K562 (cell line): ENCODE data around the gene RPL21. TPM values are rescaled to one million over a fixed set of nuclear protein-coding genes. Genes with fewer than 3 reads are reported as not detected.

Source experiments
- ATAC-seq: fragments of 200-7000 bp; cut with Tn5 transposase; 3 replicates; pipeline ENCODE4 v1.9.1; 2020; ENCODE audit warnings: moderate library complexity
- BruUV-seq: library from RNA; stranded (reverse); fragments of 400-500 nt; replicated peaks from 2 replicates; lab custom pipeline; 2021; lab: Mats Ljungman, UMichigan
- CTCF ChIA-PET: fragments of 300-600 bp; formaldehyde crosslinking; extraction: SDS; loops from one replicate; lab custom pipeline; 2021; ENCODE audit warnings: low intra/inter-chr PET ratio; lab: Yijun Ruan, JAX
- POLR2A ChIA-PET: fragments of 300-600, 350-650 bp; sonication (Branson Sonifier 250); formaldehyde crosslinking; extraction: SDS; loops from one replicate; lab custom pipeline; 2021; ENCODE audit warnings: antibody characterized with exemption, inconsistent platforms; lab: Yijun Ruan, JAX
- DNase-seq, 4 experiments: peaks; one replicate each; pipeline versions ENCODE4 v3.0.0 to v3.0.0-alpha.2; 2011 to 2018; ENCODE audit warnings: low spot score in 3 of 4, mixed read lengths in 3 of 4; ENCODE audit errors: extremely low read depth in 1 of 4
- FAIRE-seq: peaks from 2 replicates; lab custom pipeline; 2011; peaks lifted over from hg19 to GRCh38; lab: Jason Lieb, UNC
- H2AFZ ChIP-seq: 2 replicates; pipeline ENCODE4 v1.6.0; 2011; ENCODE audit warnings: low read depth, low read length, control low read depth, inconsistent platforms
- H3K27ac ChIP-seq: fragments of 200-600 bp; 3 replicates; pipeline ENCODE4 v1.8.0; 2011; ENCODE audit warnings: low read depth, mild to moderate bottlenecking, control low read depth, inconsistent platforms, low read length, moderate library complexity, mixed read lengths; ENCODE audit errors: extremely low read depth
- H3K27me3 ChIP-seq, 2 experiments: fragments of 300-600 bp in 1 of 2; 2 replicates in 1 of 2; 3 replicates in 1 of 2; pipeline versions ENCODE4 v1.6.0 to v1.8.0; 2011; ENCODE audit warnings: inconsistent platforms in 2 of 2, low read length in 2 of 2, mild to moderate bottlenecking in 1 of 2, mixed read lengths in 1 of 2, moderate library complexity in 1 of 2; ENCODE audit not compliant: control insufficient read depth in 2 of 2, insufficient read depth in 2 of 2
- H3K36me3 ChIP-seq: fragments of 300-600 bp; 3 replicates; pipeline ENCODE4 v1.8.0; 2011; ENCODE audit warnings: mild to moderate bottlenecking, low read length, inconsistent platforms; ENCODE audit not compliant: control insufficient read depth, insufficient read depth
- H3K4me1 ChIP-seq, 2 experiments: fragments of 200-600 bp in 1 of 2; replicated peaks in 1 of 2; 2 replicates in 1 of 2; 3 replicates in 1 of 2; pipeline versions ENCODE4 v1.5.1 to v1.8.0; 2011; ENCODE audit warnings: inconsistent platforms in 2 of 2, low read length in 2 of 2, mild to moderate bottlenecking in 1 of 2, mixed read lengths in 1 of 2, moderate library complexity in 1 of 2; ENCODE audit not compliant: control insufficient read depth in 2 of 2, insufficient read depth in 2 of 2
- H3K4me2 ChIP-seq: 2 replicates; pipeline ENCODE4 v1.6.1; 2011; ENCODE audit warnings: low read length, control low read depth, inconsistent platforms, mixed read lengths; ENCODE audit not compliant: insufficient read depth
- H3K4me3 ChIP-seq: fragments of 200-600 bp; sonication (generic), shearing (Covaris generic); 2 replicates; pipeline ENCODE4 v1.5.1; 2016; ENCODE audit warnings: control low read depth, inconsistent platforms
- H3K79me2 ChIP-seq: fragments of 200-600 bp; 3 replicates; pipeline ENCODE4 v1.8.0; 2011; ENCODE audit warnings: low read length, inconsistent platforms; ENCODE audit not compliant: control insufficient read depth, insufficient read depth
- H3K9ac ChIP-seq, 2 experiments: 2 replicates each; pipeline versions ENCODE4 v1.6.0 to v1.6.1; 2011; ENCODE audit warnings: low read depth in 2 of 2, low read length in 2 of 2, control low read depth in 1 of 2, inconsistent platforms in 1 of 2, mild to moderate bottlenecking in 1 of 2, mixed read lengths in 1 of 2; ENCODE audit not compliant: insufficient read depth in 1 of 2
- H3K9me1 ChIP-seq: one replicate; pipeline ENCODE4 v1.6.0; 2011; ENCODE audit warnings: inconsistent platforms, mild to moderate bottlenecking, low read length, moderate library complexity; ENCODE audit not compliant: control insufficient read depth, insufficient read depth
- H3K9me3 ChIP-seq: replicated peaks from 2 replicates; pipeline ENCODE4 v1.5.1; 2011; ENCODE audit warnings: low read depth, low read length, inconsistent platforms; ENCODE audit not compliant: control insufficient read depth, insufficient read depth
- H4K20me1 ChIP-seq: replicated peaks from 2 replicates; pipeline ENCODE4 v1.6.1; 2011; ENCODE audit warnings: low read length, inconsistent platforms, mixed read lengths; ENCODE audit not compliant: control insufficient read depth, insufficient read depth
- ETV5 ChIP-seq: sonication (generic); formaldehyde crosslinking; IDR thresholded peaks from 2 replicates; pipeline ENCODE4 v1.4.0; 2020; ENCODE audit warnings: low read depth, mild to moderate bottlenecking, missing genetic modification reagents
- HLTF ChIP-seq: fragments of 450-650 bp; IDR thresholded peaks from 2 replicates; pipeline ENCODE4 v1.6.1; 2016
- HOXB6 ChIP-seq: fragments of 250-450 bp; sonication (Bioruptor Pico); IDR thresholded peaks from 2 replicates; pipeline ENCODE4 v1.5.1; 2022; ENCODE audit warnings: mild to moderate bottlenecking, borderline replicate concordance
- MCM7 ChIP-seq, 2 experiments: fragments of 450-650 bp; IDR thresholded peaks; 2 replicates each; pipeline ENCODE4 v1.6.1; 2016 to 2018
- PCBP1 ChIP-seq: fragments of 200-400 bp; formaldehyde crosslinking; IDR thresholded peaks from 2 replicates; pipeline ENCODE4 v1.6.1; 2018; ENCODE audit warnings: mild to moderate bottlenecking, low read depth, low read length; ENCODE audit not compliant: poor library complexity, severe bottlenecking
- POLR2A ChIP-seq: fragments of 450-650 bp; conservative IDR thresholded peaks from 2 replicates; pipeline ENCODE4 v1.6.1; 2016
- POU5F1 ChIP-seq: fragments of 150-350 bp; IDR thresholded peaks from 2 replicates; pipeline ENCODE4 v1.6.1; 2014; ENCODE audit warnings: borderline replicate concordance, low read length, low read depth, mild to moderate bottlenecking; ENCODE audit not compliant: partially characterized antibody
- TAF9B ChIP-seq: fragments of 450-650 bp; IDR thresholded peaks from 2 replicates; pipeline ENCODE4 v1.6.1; 2018; ENCODE audit warnings: mild to moderate bottlenecking; ENCODE audit not compliant: partially characterized antibody
- XRCC5 ChIP-seq: fragments of 200-400 bp; formaldehyde crosslinking; IDR thresholded peaks from 2 replicates; pipeline ENCODE4 v1.6.1; 2017; ENCODE audit warnings: low read depth, mild to moderate bottlenecking, low read length
- ZNF174 ChIP-seq: fragments of 250-450 bp; sonication (Bioruptor Pico); IDR thresholded peaks from 2 replicates; pipeline ENCODE4 v1.4.0; 2020; ENCODE audit warnings: mild to moderate bottlenecking
- ZNF589 ChIP-seq: fragments of 200-800 bp; sonication (Bioruptor generic); IDR thresholded peaks from 2 replicates; pipeline ENCODE4 v1.6.1; 2016; ENCODE audit warnings: low read depth, missing genetic modification characterization, missing compliant biosample characterization
- WGBS: fragments of 100-300 bp; shearing (Covaris generic); methylation state at CpG from one replicate; pipeline ENCODE4 v1.1.6; 2016; ENCODE audit warnings: low coverage, mixed read lengths; ENCODE audit not compliant: insufficient coverage; ENCODE audit errors: missing lambda C conversion rate; 5-methylcytosine and 5-hydroxymethylcytosine counted together
- in situ Hi-C: fragments of 300-500 bp; cut with MboI; formaldehyde crosslinking; loops from 4 replicates; pipeline ENCODE4 v1.15.0; 2018; ENCODE audit warnings: inconsistent platforms, mixed read lengths
- intact Hi-C: fragments of 100-400 bp; cut with micrococcal nuclease; formaldehyde crosslinking; loops from 2 replicates; pipeline ENCODE4 v1.14.2; 2022
- polyA plus RNA-seq, 8 experiments: library from polyadenylated mRNA; depleted of rRNA in 4 of 8; stranded (reverse) in 5 of 8; unstranded in 3 of 8; fragments of >200 nt; fragmentation: Nextera tagmentation in 2 of 8; fragmentation: Illumina TruSeq in 1 of 8; extraction: Ambion mirVana in 2 of 8; extraction: Trizol in 1 of 8; gene quantifications; 2 replicates each; pipeline versions ENCODE4 v1.2.1 to v1.2.3, GENCODE V29; 2011 to 2014; ENCODE audit warnings: inconsistent platforms in 1 of 8, missing spikeins in 1 of 8
- total RNA-seq, 7 experiments: library from RNA; depleted of rRNA in 6 of 7; stranded (reverse); fragments of >200 nt in 6 of 7; fragmentation: Illumina TruSeq in 2 of 7; extraction: Trizol in 2 of 7; gene quantifications; 2 replicates each; pipeline versions ENCODE4 v1.2.1 to v1.2.3, GENCODE V29; 2011 to 2021; ENCODE audit warnings: low replicate concordance in 1 of 7
- TF ChIP-seq, protein P1 (sequence below): sonication (generic); formaldehyde crosslinking; IDR thresholded peaks from 2 replicates; pipeline ENCODE4 v1.8.0; 2022; ENCODE audit warnings: mild to moderate bottlenecking, missing genetic modification reagents
- TF ChIP-seq, protein P2 (sequence below): fragments of 450-650 bp; conservative IDR thresholded peaks from 2 replicates; pipeline ENCODE4 v1.6.1; 2016; ENCODE audit warnings: missing genetic modification characterization, low read depth, mild to moderate bottlenecking, control low read depth, missing compliant biosample characterization

RPL21 gene
- total and polyA plus RNA-seq, 9 of the 15 experiments (the other 6 are each of a cell fraction or from before 2014, with no cell fraction given) = 622 to 4,203 (median 1,676) TPM

DNA sequence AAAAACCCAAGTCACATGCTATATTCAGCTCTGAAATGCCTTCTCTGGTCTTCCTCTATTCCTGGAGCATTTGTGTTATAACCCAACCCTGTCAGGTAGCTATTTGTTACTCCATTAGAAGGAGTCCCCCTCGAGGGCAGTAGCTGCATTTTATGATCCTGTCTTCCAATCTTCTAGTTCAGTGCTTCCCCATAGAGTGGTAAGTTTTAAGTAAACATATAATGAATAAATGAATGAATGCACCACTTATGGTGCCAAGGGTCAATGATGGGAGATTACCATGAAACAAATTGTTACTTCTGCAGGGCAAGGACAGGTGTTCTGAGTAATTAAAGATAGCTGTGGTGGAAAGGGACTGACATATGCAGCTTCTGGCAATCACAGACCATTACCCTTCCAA is 23.3 kb downstream of the RPL21 start:
- Histone ChIP-seq H3K79me2 (no peaks in the 10 kb centered on the region), H3K9ac (no peak overlapping the region), H3K27me3 (peaks cover 3 to 9% of the 10 kb centered on the region in 2 experiments; a peak in 1 of 5 replicates), H3K4me2 (no peak overlapping the region), H3K36me3 (no peaks in the 10 kb centered on the region), H2AFZ (no peak overlapping the region), H3K9me1 (no peaks in the 10 kb centered on the region), H4K20me1 (no peaks in the 10 kb centered on the region), H3K4me1 (peaks cover 3 to 17% of the 10 kb centered on the region in 2 experiments; a peak in 3 of 5 replicates), H3K9me3 (no peaks in the 10 kb centered on the region), H3K27ac (no peak overlapping the region), H3K4me3 (no peak overlapping the region)
- POLR2A ChIA-PET = interaction anchor here (1.2 to 1.9 kb wide), 2 partner anchors 24 to 289 kb away, joined by 5 to 7 read pairs; partner anchors contain the start of gene RPL21
- FAIRE-seq (no peak), DNase-seq (no peak), ATAC-seq (no peak)
- CTCF ChIA-PET = no interaction called here
- TF ChIP-seq TAF9B = no peak
- TF ChIP-seq, protein P1, sequence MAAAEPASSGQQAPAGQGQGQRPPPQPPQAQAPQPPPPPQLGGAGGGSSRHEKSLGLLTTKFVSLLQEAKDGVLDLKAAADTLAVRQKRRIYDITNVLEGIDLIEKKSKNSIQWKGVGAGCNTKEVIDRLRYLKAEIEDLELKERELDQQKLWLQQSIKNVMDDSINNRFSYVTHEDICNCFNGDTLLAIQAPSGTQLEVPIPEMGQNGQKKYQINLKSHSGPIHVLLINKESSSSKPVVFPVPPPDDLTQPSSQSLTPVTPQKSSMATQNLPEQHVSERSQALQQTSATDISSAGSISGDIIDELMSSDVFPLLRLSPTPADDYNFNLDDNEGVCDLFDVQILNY (CRISPR knock-in tag) = no peak
- TF ChIP-seq ZNF174 = no peak
- TF ChIP-seq POLR2A = no peak
- TF ChIP-seq ETV5 (CRISPR knock-in tag) = no peak
- TF ChIP-seq, protein P2, sequence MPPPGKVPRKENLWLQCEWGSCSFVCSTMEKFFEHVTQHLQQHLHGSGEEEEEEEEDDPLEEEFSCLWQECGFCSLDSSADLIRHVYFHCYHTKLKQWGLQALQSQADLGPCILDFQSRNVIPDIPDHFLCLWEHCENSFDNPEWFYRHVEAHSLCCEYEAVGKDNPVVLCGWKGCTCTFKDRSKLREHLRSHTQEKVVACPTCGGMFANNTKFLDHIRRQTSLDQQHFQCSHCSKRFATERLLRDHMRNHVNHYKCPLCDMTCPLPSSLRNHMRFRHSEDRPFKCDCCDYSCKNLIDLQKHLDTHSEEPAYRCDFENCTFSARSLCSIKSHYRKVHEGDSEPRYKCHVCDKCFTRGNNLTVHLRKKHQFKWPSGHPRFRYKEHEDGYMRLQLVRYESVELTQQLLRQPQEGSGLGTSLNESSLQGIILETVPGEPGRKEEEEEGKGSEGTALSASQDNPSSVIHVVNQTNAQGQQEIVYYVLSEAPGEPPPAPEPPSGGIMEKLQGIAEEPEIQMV (tag) = no peak
- TF ChIP-seq ZNF589 (CRISPR knock-in tag) = no peak
- no peak for TF ChIP-seq POU5F1
- TF ChIP-seq HLTF = no peak
- TF ChIP-seq MCM7 (IDR thresholded peaks at IDR 0.05) = no peak
- TF ChIP-seq PCBP1 = no peak
- TF ChIP-seq XRCC5 = no peak
- TF ChIP-seq HOXB6 (CRISPR knock-in tag) = no peak
- intact Hi-C loops = no loop called here
- in situ Hi-C loops = no loop called here
- WGBS = 0% methylated on average over 1 of the region's 1 CpG
- no TSS peak for BruUV-seq
